HG03039 (cell line): ENCODE measurements around the gene PICK1.
"Not testable (repeated sequence)": the region's sequence is repeated elsewhere in the genome, so short reads cannot be mapped to it uniquely, and the experiment has no call there.

Source experiments
- ATAC-seq: cut with Tn5 transposase; IDR thresholded peaks from one replicate; pipeline ENCODE4 v1.9.1; 2021; ENCODE audit warnings: mild to moderate bottlenecking, moderate library complexity; ENCODE audit not compliant: unreplicated experiment

Gene PICK1

DNA sequence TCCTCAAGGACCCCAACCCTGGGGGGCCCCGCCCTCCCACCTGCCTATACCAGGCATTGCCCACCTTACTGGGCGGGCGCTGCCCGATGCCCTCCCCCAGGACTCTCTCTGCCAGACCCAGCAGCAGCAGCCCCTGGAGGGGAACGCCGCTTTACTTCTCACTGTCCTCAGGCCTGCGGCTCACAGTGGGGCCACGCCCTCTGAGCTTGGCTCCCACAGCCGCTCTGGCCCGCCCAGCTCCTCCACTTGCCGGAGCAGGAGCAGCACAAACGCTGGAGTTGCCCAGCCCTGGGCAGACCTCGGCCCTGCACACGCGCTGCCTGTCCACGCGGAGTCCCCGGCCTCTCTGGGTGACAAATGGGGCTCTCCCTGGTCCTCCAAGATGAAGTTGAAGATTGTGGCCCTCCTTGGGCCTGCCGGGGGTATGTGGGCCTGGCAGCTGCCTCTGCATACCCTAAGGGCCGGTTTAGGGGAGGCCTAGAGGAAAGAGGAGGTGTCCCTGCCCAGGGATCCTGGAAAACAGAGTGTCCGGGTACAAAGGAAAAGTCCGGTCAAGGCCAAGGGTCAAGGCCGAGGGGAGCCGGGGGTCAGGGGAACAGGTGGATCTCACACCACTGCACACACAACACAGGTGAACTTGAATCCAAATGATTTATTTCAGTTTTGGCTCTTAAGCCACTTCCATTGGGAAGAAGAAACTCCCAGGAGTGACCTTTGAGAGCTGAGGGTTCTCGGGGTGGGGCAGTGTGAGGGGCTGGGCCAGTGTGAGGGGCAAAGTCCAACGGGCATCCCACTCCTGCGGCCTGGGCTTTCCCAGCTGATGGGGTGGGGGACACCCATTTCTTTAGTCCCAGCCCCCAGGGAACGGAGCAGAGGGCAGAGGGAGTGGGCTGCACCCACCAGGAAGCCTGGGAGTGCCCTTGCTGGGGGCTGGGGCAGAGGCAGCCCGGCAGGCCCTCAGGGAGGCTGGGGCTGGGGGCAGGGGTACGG is 54.0 kb downstream of the PICK1 start:
- ATAC-seq, result no peak

DNA sequence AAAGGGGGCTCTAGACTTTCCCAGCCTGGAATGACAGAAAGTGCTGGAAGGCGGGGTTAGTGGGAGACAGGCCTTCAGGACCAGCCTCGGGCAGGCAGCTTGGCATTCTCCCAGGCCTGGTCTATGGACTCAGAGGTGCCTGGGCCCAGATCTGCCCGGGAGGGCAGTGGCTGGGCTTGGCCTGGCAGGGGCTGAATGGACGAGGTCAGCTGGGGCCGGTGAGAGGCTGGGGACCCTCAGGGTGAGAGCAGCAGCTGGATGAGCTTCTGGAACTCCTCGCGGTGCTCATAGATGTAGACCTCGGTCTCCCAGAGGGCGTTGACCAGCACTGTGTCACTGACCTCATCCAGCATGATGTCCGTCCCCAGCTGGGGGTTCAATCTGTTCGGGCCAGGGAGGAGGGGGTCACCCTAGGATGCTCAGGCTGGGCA is 54.7 kb downstream of the PICK1 start:
- ATAC-seq, result no peak

DNA sequence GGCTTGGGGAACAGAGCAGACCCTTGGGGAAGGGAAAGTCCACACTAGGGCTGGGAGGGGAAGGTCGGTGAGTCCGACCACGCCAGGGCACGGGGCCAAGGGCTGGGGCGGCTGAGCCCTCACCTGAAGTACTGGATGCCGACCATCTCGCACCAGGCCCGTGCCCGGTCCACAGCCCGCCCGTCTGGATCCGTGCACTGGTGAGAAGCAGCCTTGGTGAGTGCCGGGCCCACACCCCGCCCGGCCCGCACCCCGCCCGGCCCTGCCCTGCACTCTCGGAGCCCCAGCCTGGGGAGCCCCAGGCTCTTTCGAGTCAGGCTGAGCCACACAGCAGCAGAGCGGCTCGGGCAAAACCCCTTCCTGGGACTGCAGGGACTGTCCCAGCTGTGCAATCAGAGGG is 55.2 kb downstream of the PICK1 start:
- no peak for ATAC-seq

DNA sequence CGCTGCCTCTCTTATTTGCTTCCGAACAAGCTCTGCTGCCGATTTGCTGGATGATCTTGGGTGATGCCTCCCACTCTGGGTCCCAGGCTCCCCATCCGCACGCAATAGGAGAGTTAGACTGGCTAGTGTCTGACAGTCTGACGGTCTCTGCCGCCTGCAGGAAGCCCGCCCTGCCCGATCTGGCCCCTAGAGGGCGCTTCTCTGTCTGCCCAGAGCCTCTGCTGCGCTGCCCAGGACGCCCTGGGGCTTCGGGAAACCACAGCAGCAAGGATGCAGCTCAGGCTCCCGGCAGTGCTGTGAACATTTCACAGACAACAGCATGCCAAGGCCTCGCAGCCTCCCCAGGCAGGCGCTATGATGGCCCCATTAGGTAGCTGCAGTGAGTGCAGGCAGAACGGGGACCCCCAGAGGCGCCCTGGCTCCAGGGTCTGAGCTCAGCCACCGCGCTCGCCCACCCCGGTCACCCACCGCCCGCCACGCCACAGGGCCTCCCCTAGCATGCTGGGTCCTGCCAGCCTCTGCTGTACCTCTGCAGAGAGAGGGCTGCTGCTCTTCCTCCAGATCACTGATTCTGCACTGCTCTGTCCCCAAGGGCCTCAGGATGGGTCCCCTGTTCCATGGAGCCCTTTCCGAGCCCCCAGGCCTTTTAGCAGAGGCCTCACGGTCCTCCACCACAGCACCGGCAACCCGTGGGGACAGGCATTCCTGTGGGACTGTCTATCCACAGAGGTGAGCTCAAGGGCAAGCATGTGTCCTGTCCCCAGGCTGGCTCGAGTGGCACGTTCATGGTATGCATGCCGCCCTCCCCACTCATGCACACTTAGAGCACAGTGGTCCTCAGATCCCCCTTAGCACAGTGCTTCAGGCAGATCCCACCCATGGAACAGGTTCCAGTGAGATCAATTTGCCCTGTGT is 57.5 kb downstream of the PICK1 start:
- ATAC-seq, result no peak

DNA sequence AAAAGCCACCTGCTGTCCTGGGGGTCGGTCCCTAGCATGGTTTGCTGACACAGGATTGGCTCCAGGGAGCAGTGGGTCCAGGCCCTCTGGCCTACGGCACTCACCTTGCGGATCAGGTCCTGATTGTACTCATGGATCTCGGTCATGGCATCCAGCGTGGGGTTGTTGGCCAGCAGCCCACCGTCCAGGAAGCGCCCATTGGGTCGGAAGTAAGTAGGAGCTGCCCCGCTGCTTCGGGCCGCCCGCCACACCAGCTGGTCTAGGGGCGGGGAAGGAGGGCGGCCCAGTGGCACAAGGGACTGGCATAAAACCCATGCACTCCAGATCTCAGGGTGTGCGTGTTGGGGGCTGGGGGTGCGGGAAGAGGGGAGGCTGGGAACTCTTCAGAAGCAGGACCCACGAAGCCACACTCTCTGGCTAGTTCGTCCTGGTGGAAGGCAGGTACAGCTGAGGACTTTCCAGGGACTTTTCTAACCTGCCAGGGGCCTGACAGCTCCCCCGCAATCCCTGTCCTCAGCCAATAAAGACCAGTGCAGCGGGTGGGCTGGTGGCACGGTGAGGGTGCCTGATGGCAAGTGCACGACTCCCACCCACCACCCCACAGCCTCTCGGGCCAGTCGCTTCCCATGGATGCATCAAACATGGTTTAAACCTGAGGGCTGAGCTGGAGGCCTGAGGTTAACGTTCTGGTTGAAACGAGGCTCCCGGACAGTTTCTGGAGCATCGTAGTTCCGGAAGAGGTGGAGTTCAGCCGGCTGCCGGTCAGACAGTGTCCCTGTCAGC is 58.4 kb downstream of the PICK1 start:
- no peak for ATAC-seq

DNA sequence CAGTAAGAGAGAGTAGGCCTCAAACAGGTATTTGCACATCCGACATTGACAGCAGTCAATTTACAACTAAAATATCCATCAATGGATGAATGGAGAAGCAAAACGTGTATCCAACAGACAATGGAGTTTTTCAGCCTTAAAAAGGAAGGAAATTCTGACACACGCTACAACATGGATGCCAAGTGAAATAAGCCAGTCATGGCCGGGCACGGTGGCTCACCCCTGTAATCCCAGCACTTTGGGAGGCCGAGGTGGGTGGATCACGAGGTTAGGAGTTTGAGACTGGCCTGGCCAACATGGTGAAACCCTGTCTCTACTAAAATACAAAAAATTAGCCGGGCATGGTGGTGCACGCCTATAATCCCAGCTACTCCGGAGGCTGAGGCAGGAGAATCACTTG is 60.4 kb downstream of the PICK1 start:
- ATAC-seq, result not testable (repeated sequence)

DNA sequence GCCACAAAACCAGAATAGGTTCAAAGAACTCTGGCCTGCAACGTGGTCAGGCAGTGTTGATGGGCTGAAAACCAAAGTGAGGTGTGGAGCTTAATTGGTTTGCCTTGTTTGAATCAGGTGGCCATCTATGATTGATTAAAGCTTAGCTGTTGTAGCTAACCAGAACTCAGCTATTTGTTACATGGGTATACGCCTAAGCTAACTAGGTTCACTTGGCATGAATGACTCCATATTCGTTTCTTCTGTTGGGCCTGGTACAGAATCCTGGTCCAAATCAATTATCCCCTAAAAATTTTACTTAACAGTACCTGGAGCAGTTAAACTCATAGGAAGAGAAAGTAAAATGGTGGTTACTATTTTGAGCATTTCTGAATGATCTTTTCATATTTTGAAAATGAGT is 61.0 kb downstream of the PICK1 start:
- no peak for ATAC-seq

DNA sequence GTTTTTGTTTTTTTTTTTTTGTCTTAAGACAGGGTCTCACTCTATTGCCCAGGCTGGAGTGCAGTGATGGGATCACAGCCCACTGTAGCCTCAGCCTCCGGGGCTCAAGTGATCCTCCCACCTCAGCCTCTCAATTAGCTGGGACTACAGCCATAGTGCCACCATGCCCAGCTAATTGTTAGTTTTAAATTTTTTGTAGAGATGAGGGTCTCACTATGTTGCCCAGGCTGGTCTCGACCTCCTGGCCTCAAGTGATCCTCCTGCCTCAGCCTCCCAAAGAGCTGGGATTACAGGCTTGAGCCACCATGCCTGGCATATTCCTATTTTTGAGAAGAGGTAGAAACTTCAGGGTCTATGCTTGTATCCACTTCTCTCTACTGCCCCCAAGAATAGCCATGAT is 61.5 kb downstream of the PICK1 start:
- ATAC-seq, result not testable (repeated sequence)

DNA sequence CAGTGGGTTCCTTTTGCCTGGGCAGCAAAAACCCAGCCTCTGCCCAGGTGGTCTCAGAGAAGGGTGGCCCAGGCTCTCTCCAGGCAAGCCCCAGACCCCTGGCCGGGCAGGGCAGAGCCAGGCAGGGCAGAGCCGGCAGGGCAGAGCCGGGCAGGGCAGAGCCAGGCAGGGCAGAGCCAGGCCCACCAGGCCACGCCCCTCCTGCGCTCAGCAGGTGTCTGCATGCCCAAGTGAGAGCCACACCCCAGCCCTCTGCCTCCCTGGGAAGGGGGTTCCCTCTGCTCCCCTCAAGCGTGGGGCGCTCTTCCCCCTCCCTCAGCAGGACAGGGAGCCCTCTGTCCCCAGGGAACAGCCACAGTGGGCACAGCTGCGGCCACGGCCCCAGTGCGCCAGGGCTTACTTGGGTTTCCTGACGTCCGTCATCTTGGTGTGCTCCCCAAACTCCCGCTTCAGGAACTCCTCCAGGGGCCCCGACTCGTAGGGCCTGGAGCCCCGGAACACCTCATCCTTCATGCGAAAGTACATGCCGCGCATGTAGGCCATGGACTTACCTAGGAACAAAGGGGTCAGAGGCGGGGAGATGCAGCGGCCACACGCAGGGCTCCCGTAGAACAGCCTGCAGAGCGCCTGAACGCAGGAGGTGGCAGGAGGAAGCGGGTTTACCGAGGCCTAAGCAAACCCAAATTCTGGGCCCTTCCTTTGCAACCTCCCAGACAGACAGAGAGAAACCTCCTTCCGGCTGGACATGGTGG is 63.3 kb downstream of the PICK1 start:
- ATAC-seq, result no peak

DNA sequence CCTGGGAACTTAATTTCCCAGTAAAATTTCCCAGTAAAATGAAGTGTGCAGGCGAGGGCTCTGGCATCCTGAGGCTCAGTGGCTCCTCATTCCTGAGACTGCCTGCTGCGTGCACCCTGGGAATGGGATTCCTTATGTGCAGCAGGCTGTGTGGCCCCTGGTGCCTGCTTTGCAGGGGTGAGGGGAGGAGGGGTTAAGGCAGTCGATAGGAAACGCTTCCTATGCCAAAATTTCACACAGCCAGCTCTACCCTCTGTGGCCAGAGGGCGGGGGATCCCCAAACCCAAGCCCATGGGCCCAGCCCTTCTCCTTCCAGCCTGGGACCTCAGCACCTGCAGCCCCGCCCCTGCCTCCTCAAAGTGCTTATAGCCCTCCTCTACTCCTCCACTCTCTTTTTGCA is 65.4 kb downstream of the PICK1 start:
- no peak for ATAC-seq

DNA sequence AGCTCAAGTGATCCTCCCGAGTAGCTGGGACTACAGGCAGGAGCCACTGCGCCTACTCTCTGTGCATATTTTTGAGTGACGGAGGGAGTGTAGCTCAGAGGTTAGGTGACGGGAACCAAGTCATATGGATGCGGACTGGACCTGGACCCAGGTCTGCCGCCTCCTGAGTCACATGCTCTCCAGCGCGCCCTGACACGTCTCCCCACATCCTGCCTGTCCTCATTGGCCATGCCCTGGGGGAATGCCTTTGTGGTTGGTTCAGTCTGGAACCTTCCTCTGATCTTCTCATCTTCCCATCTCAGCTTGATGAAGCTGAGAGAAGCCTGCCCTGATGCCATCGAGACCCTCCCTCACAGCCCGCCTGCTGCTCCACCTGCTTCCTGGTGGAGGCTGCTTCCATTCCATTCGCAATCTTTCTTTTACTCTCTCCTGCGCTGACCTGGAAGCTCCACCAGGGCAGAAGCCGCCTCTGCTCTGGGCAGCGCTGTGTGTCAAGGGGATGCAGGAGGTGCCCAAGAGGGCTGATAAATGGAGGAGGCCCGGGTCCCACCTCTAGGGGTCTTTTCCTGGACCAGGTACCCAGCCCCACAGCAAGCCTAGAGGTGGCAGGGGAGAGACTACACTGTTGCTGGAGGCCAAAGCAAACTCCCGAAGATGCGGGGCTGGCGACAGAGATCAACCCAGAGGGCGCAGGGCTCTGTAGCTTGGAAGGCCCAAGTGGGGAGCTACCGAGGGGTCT is 67.2 kb downstream of the PICK1 start:
- ATAC-seq, result no peak

DNA sequence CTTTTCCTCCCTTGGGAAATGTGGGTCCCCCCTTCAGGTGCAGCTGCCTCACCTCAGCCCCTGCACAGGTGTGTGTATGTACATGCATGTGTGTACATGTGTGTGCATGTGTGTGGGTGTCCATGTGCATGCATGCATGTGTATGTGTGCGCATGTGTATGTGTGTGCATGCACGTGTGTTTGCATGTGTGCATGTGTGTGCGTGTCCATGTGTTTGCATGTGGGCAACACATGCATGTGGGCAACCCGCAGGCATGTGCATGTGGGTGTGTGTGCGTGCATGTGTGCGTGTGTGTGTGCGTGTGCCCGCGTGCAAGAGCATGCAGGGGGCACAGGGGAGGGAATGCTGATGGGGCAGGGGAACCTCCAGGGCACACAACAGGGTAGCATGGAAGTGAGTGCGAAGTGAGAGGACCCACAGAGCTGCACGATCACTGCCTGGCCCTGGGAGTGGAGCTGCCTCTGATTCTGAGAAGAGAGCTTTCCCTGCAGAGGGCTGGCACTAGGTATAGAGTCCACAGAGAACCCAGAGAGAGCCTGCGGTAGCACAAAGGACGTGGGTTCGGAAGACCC is 67.9 kb downstream of the PICK1 start:
- ATAC-seq, result no peak
